Hematopoietic multipotent progenitor cell treated with erythropoietin and hydrocortisone succinate and interleukin-3 and kit ligand, for 8 days (in vitro differentiated cells): ENCODE measurements around the gene E4F1.

ENCODE experiments used
- DNase-seq: peaks from one replicate; pipeline ENCODE4 v3.0.0-alpha.2; 2015

E4F1 gene

DNA sequence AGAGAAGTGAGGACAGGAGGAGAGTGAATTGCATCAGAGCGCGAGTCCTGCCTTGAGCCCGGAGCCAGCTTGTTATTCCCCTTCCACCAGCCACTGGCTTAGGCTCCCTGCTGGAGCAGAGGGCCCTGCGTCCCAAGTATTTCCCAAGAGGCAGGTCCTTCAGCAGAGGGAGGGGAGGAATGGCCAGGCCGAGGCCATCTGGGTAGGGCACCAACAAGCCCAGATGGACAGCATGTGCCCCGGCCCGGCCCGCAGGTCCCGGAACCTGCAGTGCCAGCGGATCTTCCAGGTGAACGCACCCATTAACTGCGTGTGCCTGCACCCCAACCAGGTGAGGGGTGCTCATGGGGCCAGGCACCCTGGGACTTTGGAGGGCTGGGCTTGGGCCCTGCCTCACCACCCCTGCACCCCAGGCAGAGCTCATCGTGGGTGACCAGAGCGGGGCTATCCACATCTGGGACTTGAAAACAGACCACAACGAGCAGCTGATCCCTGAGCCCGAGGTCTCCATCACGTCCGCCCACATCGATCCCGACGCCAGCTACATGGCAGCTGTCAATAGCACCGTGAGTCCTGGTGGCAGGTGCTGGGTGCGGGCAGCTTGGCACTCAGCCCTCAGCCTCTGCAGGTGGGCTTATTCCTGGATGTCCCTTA lies 16.5 kb upstream of the E4F1 start:
- DNase-seq, result no peak

DNA sequence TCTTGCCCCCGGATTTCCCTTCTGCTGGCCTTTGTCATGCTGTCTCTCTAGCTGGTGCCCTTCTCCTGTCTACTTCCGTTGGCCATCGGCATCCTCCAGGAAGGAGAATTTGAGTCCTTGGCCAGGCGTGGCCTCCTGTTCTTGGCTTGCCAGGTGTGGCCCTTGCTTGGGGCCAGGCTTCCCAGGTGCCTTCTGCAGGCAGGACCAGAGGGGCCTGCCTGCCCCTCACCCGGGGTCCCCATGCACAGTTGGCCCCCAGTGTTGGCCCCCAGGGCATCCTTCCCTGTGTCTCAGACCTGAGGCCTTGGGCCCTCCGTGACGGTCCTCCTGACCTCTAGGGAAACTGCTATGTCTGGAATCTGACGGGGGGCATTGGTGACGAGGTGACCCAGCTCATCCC lies 15.5 kb upstream of the E4F1 start:
- DNase-seq, result no peak

GRCh38 chr16:2208308-2208707 lies 15.1 kb upstream of the E4F1 start:
- no peak for DNase-seq

DNA sequence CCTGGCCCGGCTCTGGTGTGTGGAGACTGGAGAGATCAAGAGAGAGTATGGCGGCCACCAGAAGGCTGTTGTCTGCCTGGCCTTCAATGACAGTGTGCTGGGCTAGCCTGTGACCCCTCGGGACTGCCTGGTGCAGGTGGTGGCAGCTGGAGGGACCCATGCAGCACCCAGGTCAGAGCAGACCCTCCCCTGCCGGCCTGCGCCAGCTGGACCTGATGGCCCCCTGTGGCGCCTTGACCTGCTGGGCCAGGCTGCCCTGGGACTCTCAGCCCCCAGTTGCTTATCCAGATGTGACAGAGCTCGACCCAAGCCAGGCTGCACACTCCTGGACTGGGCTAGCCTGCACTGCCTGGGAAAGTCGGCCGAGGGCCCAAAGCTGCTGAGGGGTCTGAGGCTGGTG lies 14.6 kb upstream of the E4F1 start:
- no peak for DNase-seq

GRCh38 chr16:2209258-2210008 lies 14.0 kb upstream of the E4F1 start:
- no peak for DNase-seq

- no peak for DNase-seq
Observed at GRCh38 chr16:2210009-2210332, 13.4 kb upstream of the E4F1 start.

DNA sequence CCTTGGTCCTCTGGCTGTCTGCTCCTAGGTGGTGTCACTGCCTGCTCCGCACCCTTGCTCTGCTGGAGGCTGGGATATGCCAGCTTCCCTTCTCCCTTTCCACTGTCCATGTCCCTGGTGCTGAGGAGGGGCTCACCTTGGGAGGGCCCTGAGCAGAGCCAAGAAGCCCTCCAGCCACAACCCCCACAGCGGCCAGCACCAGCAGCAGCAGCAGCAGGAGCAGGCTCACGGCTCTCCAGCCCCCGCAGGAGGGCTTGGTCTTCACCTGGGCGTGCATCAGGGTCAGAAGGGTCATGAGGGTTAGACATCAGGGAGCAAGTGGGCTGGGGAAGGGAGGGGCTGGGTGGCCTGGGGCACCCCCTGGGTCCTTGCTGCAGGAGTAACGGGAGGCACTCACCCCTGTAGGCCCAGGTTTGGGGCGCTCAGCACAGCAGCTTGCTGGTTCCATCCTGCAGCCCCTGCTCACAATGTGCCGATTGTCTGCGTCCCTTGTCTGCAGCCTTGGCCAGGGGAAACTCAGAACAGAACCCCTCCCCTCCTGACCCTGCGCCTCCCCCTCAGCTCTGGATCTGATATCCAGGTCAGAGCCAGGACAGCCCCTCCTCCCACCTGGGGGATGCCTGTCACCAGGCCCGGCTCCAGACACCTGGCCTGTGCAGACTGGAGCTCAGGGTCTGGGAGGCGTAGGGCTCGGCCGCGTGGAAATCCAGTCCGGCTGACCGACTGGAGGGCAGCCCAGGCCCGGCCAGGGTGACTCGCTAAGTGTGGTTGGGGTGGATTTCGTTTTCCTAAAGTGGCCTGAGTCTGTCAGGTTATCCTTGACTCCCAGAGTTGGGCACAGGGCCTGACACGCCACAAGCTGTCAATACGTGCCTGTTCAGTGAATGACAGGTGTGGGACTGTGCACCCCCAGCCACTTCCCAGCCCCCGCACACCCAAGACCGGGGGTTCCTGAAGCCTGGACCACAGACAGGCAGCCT lies 12.7 kb upstream of the E4F1 start, which contains the start of gene BRICD5:
Gene BRICD5 (minus strand): TSS at position 478 of the 980 bp plus-strand sequence. CDS start 30 bp downstream, at position 448.
- no peak for DNase-seq

GRCh38 chr16:2211923-2212347 lies 11.5 kb upstream of the E4F1 start:
- DNase-seq, result no peak

- DNase-seq, result no peak
Observed at GRCh38 chr16:2212362-2213324, 10.7 kb upstream of the E4F1 start.

DNA sequence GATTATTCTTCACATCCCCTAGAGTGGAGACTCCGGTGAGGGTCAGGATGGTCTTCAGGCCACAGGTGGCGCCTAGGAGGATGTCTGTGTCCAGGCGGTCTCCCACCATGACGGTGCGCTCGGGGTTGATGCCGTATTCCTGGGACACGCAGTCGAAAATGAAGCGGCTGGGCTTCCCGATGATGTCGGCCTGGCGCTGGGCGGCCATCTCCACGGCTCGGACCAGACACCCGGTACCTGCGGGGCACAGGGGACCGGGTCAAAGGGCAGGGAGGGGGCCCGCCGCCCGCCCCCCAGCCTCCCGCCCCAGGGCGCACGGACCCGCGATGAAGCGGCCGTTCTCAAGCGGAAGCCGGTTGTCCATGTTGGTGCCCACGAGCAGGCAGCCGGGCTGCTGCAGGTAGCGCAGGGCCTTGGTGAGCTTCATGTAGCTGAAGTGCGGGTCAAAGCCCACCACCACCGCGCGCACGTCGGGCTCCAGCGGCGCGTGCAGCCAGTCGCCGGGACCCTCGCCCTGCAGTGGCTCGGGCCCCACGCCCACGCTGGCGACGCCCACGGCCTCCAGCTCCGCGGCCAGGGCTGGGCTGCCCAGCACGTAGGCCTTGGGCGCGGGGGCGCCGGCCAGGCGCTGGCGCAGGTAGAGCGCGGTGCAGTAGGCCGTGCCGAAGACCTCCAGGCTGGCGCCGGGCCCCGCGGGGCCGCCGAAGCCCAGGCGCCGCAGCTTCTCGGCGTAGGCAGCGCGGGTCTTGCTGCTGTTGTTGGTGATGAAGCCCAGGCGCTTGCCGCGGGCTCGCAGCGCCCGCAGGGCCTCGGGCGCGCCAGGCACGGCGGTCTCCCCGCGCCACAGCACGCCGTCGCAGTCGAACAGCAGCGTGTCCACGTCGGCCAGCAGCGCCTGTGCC lies 9.3 kb upstream of the E4F1 start:
- no peak for DNase-seq

- DNase-seq, result no peak
Observed at GRCh38 chr16:2214719-2214968, 8.7 kb upstream of the E4F1 start, which contains the start of gene PGP. TSS of gene PGP (minus strand) at chr16:2214840. CDS start at chr16:2214777, 63 bp downstream.

DNA sequence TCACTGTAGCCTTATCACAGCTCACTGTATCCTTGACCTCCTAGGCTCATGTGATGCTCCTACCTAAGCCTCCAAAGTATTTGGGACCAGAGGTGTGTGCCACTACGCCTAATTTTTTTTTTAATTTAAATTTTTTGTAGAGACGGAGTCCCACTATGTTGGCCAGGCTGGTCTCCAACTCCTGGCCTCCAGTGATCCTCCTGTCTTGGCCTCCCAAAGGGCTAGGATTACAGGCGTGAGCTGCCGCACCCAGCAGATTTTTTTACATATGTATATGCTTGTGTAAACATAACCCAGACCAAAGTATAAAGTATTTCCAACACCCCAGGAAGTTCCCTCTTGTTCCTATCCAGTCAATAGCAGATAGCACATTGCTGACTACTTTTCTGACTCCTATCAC lies 7.1 kb upstream of the E4F1 start:
- no peak for DNase-seq

DNA sequence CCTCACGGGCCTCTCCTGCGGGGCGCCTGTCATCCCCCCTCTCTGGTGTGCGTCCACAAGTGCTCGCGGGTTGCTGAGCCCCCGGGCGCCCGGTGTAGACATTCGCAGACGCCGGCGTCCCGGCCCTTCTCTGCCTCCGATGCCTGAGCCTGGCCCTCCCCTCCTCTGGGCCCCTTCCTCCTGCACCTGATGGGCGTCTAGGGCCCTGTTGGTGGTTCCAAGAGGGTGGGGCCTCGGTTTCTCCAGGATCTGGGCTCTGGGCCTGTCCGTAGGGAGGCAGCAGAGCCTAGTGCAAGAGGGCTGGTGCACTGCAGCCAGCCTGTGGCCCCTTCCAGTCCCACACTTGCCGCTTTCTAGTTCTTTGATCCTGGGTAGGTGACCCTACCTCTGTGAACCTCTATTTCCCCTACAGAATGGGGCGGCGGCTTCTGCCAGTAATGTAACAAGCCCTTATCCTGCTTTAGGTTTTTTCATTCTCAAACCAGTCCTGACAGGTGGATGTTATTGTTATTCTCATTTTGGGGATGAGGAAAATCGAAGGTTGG lies 623 bp downstream of the E4F1 start:
- DNase-seq, result peak; percentile 66

GRCh38 chr16:2226245-2226793 lies 2.9 kb downstream of the E4F1 start:
- no peak for DNase-seq

- DNase-seq, result no peak
Observed at GRCh38 chr16:2226918-2227317, 3.5 kb downstream of the E4F1 start.

DNA sequence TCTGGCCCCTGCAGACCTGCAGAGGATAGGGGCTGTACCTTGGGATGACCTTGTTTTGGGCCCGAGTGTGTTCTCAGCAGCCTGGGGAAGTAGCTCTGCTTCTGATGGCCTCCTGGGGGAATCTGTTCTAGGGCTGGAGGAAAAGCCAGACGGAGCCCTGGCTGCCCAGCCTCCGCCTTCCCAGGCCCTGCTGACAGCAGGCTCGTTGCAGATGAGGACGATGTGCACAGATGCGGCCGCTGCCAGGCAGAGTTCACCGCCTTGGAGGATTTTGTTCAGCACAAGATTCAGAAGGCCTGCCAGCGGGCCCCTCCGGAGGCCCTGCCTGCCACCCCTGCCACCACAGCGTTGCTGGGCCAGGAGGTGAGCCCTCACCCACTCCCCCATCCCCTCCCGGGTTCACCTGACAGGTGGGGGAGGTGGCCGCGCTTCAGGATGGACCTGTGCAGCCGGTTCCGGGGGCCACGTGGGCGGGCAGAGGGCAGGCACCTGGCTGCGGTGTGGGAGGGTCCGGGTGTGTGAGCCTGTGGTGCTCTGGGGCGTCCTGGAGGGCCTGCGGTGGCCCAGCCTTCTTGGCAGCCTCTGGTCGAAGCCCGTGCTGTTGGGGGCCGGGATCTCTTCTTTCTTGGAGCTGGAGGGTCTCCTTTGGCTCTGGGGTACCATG lies 4.9 kb downstream of the E4F1 start:
- no peak for DNase-seq

- DNase-seq, result no peak
Observed at GRCh38 chr16:2229091-2229490, 5.7 kb downstream of the E4F1 start.

- no peak for DNase-seq
Observed at GRCh38 chr16:2229632-2230250, 6.3 kb downstream of the E4F1 start.

GRCh38 chr16:2230376-2230775 lies 7.0 kb downstream of the E4F1 start:
- DNase-seq, result no peak
